GM10266 (cell line): ENCODE results near the gene ARHGEF7.

Experiments
- DNase-seq: peaks from one replicate; pipeline ENCODE4 v3.0.0; 2012; ENCODE audit errors: extremely low spot score
- CTCF ChIP-seq: IDR thresholded peaks from 2 replicates; pipeline ENCODE4 v1.5.1; 2012; ENCODE audit warnings: mild to moderate bottlenecking, low read depth; ENCODE audit not compliant: control insufficient read depth, insufficient read depth; ENCODE audit errors: missing control alignments

ARHGEF7 gene

GRCh38 chr13:111258637-111259036 lies 143.5 kb downstream of the ARHGEF7 start:
- DNase-seq: no peak
- TF ChIP-seq CTCF: no peak

GRCh38 chr13:111259058-111259457 lies 143.9 kb downstream of the ARHGEF7 start:
- DNase-seq: no peak
- no peak for TF ChIP-seq CTCF

GRCh38 chr13:111261326-111261725 lies 146.2 kb downstream of the ARHGEF7 start:
- no peak for DNase-seq

GRCh38 chr13:111262281-111262680 lies 147.2 kb downstream of the ARHGEF7 start:
- TF ChIP-seq CTCF: no peak
- DNase-seq: no peak

More at GRCh38 chr13:111261326-111261725, 146.2 kb downstream of the ARHGEF7 start:
- TF ChIP-seq CTCF: no peak

- TF ChIP-seq CTCF: no peak
- no peak for DNase-seq
Observed at GRCh38 chr13:111262715-111263114, 147.6 kb downstream of the ARHGEF7 start.

GRCh38 chr13:111263566-111263965 lies 148.5 kb downstream of the ARHGEF7 start:
- no peak for DNase-seq
- TF ChIP-seq CTCF: no peak

GRCh38 chr13:111265006-111265700 lies 150.0 kb downstream of the ARHGEF7 start:
- DNase-seq: no peak
- TF ChIP-seq CTCF: no peak
